H1 (cell line): ENCODE data around the gene DISC1. TPM values are rescaled to one million over a fixed set of nuclear protein-coding genes. Genes with fewer than 3 reads are reported as not detected.

Experiments
- ASH2L ChIP-seq: fragments of 200-600, 300-600 bp; sonication (generic); IDR thresholded peaks from one replicate; pipeline ENCODE4 v1.7.1; 2017; ENCODE audit warnings: low read length
- BRCA1 ChIP-seq: IDR thresholded peaks from 2 replicates; pipeline ENCODE4 v1.6.1; 2012; ENCODE audit warnings: low read depth, low read length, improper control_type of control experiment
- EP300 ChIP-seq, 2 experiments: IDR thresholded peaks; 1 replicate in 1 of 2; 2 replicates in 1 of 2; pipeline ENCODE4 v1.6.1; 2011 to 2012; ENCODE audit warnings: low read depth in 2 of 2, low read length in 2 of 2, mild to moderate bottlenecking in 2 of 2, borderline replicate concordance in 1 of 2, inconsistent platforms in 1 of 2, moderate library complexity in 1 of 2
- GTF2F1 ChIP-seq: IDR thresholded peaks from 2 replicates; pipeline ENCODE4 v1.6.1; 2012; ENCODE audit warnings: low read depth, low read length, improper control_type of control experiment, borderline replicate concordance
- HDAC2 ChIP-seq, 2 experiments: fragments of 300-600 bp in 1 of 2; sonication (generic) in 1 of 2; IDR thresholded peaks; 2 replicates each; pipeline ENCODE4 v1.6.1; 2011 to 2012; ENCODE audit warnings: low read depth in 2 of 2, low read length in 2 of 2, mild to moderate bottlenecking in 2 of 2, moderate library complexity in 2 of 2, borderline replicate concordance in 1 of 2, inconsistent platforms in 1 of 2
- JUND ChIP-seq: IDR thresholded peaks from 2 replicates; pipeline ENCODE4 v1.6.1; 2011; ENCODE audit warnings: mild to moderate bottlenecking, improper control_type of control experiment, low read length
- KDM5A ChIP-seq: fragments of 200-600 bp; IDR thresholded peaks from 2 replicates; pipeline ENCODE4 v1.7.1; 2012; ENCODE audit warnings: mild to moderate bottlenecking, low read length, inconsistent platforms, mixed read lengths
- RFX5 ChIP-seq: IDR thresholded peaks from 2 replicates; pipeline ENCODE4 v1.6.1; 2011; ENCODE audit warnings: low read depth, low read length, improper control_type of control experiment, borderline replicate concordance
- SP2 ChIP-seq: IDR thresholded peaks from 2 replicates; pipeline ENCODE4 v1.6.1; 2012; ENCODE audit warnings: mild to moderate bottlenecking, low read length, inconsistent platforms
- TAF7 ChIP-seq: optimal IDR thresholded peaks from 2 replicates; pipeline ENCODE3; 2011; ENCODE audit warnings: low read depth, mild to moderate bottlenecking, inconsistent platforms, low read length, moderate library complexity, borderline replicate concordance
- TCF12 ChIP-seq: IDR thresholded peaks from 2 replicates; pipeline ENCODE4 v1.6.1; 2011; ENCODE audit warnings: low read depth, mild to moderate bottlenecking, low read length
- polyA plus RNA-seq, 7 experiments: library from polyadenylated mRNA; depleted of rRNA in 3 of 7; stranded (reverse) in 5 of 7; unstranded in 2 of 7; fragments of >200 nt in 5 of 7; fragments of 200-250 nt in 2 of 7; gene quantifications; 1 replicate in 5 of 7; 2 replicates in 1 of 7; 4 replicates in 1 of 7; pipeline versions ENCODE4 v1.2.1 to v1.2.3, GENCODE V29; 2011 to 2013; ENCODE audit warnings: missing spikeins in 2 of 7, mixed read lengths in 2 of 7
- total RNA-seq: library from RNA; stranded (reverse); fragmentation: NEBNext Ultra II Directional; extraction: Animal tissue kit (Norgen Biotek cat#: 25700); gene quantifications from 2 replicates; pipeline ENCODE4 v1.2.1, GENCODE V29; 2021
- TF ChIP-seq, protein P1 (sequence below): fragments of 300-600 bp; sonication (generic); IDR thresholded peaks from 2 replicates; pipeline ENCODE4 v1.7.1; 2012; ENCODE audit warnings: low read length, moderate library complexity, mild to moderate bottlenecking, inconsistent platforms; ENCODE audit not compliant: insufficient replicate concordance

Gene DISC1
- total and polyA plus RNA-seq, 2 of the 8 experiments (the other 6 are each of a cell fraction or from before 2014, with no cell fraction given), result 1.1 to 3.5 TPM

DNA sequence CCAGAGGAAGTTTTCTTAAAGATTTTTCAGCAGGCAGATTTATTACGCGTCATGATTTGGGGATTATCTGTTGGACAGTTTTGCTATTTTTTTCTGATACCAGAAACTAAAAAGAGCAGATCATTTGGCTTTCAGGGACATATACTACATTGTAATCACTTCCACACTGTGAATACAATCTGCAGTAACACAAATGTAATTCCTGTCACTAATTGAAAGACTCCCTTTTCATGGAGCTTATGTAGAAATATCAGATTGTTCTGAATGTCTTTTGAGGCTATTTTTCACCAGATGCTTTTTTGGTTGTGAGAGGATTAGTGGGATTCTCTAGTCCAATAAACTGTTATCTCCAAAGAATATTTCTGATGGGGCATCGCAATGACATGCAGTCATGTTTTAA, 464.2 kb downstream of the DISC1 start (continued):
- TF ChIP-seq, protein P1, sequence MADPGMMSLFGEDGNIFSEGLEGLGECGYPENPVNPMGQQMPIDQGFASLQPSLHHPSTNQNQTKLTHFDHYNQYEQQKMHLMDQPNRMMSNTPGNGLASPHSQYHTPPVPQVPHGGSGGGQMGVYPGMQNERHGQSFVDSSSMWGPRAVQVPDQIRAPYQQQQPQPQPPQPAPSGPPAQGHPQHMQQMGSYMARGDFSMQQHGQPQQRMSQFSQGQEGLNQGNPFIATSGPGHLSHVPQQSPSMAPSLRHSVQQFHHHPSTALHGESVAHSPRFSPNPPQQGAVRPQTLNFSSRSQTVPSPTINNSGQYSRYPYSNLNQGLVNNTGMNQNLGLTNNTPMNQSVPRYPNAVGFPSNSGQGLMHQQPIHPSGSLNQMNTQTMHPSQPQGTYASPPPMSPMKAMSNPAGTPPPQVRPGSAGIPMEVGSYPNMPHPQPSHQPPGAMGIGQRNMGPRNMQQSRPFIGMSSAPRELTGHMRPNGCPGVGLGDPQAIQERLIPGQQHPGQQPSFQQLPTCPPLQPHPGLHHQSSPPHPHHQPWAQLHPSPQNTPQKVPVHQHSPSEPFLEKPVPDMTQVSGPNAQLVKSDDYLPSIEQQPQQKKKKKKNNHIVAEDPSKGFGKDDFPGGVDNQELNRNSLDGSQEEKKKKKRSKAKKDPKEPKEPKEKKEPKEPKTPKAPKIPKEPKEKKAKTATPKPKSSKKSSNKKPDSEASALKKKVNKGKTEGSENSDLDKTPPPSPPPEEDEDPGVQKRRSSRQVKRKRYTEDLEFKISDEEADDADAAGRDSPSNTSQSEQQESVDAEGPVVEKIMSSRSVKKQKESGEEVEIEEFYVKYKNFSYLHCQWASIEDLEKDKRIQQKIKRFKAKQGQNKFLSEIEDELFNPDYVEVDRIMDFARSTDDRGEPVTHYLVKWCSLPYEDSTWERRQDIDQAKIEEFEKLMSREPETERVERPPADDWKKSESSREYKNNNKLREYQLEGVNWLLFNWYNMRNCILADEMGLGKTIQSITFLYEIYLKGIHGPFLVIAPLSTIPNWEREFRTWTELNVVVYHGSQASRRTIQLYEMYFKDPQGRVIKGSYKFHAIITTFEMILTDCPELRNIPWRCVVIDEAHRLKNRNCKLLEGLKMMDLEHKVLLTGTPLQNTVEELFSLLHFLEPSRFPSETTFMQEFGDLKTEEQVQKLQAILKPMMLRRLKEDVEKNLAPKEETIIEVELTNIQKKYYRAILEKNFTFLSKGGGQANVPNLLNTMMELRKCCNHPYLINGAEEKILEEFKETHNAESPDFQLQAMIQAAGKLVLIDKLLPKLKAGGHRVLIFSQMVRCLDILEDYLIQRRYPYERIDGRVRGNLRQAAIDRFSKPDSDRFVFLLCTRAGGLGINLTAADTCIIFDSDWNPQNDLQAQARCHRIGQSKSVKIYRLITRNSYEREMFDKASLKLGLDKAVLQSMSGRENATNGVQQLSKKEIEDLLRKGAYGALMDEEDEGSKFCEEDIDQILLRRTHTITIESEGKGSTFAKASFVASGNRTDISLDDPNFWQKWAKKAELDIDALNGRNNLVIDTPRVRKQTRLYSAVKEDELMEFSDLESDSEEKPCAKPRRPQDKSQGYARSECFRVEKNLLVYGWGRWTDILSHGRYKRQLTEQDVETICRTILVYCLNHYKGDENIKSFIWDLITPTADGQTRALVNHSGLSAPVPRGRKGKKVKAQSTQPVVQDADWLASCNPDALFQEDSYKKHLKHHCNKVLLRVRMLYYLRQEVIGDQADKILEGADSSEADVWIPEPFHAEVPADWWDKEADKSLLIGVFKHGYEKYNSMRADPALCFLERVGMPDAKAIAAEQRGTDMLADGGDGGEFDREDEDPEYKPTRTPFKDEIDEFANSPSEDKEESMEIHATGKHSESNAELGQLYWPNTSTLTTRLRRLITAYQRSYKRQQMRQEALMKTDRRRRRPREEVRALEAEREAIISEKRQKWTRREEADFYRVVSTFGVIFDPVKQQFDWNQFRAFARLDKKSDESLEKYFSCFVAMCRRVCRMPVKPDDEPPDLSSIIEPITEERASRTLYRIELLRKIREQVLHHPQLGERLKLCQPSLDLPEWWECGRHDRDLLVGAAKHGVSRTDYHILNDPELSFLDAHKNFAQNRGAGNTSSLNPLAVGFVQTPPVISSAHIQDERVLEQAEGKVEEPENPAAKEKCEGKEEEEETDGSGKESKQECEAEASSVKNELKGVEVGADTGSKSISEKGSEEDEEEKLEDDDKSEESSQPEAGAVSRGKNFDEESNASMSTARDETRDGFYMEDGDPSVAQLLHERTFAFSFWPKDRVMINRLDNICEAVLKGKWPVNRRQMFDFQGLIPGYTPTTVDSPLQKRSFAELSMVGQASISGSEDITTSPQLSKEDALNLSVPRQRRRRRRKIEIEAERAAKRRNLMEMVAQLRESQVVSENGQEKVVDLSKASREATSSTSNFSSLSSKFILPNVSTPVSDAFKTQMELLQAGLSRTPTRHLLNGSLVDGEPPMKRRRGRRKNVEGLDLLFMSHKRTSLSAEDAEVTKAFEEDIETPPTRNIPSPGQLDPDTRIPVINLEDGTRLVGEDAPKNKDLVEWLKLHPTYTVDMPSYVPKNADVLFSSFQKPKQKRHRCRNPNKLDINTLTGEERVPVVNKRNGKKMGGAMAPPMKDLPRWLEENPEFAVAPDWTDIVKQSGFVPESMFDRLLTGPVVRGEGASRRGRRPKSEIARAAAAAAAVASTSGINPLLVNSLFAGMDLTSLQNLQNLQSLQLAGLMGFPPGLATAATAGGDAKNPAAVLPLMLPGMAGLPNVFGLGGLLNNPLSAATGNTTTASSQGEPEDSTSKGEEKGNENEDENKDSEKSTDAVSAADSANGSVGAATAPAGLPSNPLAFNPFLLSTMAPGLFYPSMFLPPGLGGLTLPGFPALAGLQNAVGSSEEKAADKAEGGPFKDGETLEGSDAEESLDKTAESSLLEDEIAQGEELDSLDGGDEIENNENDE, result no peak
- TF ChIP-seq KDM5A (no peak), JUND (no peak), TAF7 (no peak), BRCA1 (no peak), GTF2F1 (no peak), ASH2L (no peak), RFX5 (no peak), EP300 (IDR thresholded peaks at IDR 0.05; ENCODE audit: borderline replicate concordance in 1 of 2, low read depth in 2 of 2, low read length in 2 of 2) (no peak), HDAC2 (IDR thresholded peaks at IDR 0.05; ENCODE audit: borderline replicate concordance in 1 of 2, low read depth in 2 of 2, low read length in 2 of 2) (no peak), TCF12 (no peak), SP2 (no peak)
